ENCODE data around the gene EIF3J.
"Not testable (repeated sequence)": the region's sequence is repeated elsewhere in the genome, so short reads cannot be mapped to it uniquely, and the experiment has no call there.

Gene EIF3J

DNA sequence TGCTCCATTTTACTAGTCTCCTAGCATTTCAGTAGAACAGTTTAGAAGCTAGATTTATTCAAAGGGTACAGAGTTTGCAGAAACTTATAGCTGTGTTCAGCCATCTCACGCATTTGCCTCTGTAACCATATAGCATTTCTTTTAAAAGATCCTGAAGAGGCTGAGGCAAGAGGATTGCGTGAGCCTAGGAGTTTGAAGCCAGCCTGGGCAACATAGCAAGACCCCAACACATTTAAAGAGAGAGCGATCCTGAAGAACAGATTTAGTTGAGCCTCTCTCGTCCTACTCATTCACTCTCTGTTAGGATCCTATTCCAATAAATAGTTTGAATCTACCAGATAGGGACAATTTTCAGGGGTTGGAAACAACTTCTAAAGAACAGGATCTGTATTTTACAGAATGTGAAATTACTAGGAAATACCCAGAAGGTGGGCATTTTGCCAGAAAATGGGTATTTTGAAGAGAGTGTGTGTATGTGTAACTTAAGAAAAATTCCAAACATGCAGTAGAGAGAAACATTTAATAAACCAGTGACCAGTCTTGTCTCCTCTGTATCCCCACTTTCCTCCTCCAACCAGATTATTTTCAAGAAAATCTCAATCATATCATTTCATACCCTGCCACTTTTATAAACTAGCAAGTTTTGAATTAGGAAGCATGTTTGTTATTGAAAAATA is 4.5 kb downstream of the EIF3J start:
- no peak for DNase-seq (ENCODE audit: low read depth in 2 of 2, low spot score in 1 of 2)

DNA sequence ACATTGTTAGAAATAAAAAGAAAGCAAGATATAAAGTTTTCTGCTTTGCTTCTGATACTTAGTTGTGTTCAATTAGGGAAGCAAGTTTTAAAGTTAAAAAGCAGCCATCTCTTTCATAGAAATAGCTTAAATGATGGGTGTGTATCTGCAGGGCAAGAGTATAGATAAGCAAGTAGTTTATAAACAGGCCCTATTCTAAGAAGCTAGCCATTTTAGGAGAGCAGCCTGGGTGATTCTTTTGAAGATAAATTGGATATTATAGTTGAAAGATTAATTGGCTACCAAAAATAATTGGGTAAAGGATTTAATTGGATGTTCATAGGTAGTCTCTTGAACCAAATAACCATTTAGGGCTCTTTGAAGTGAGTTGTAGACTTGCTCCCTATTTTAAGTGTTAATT is 5.6 kb downstream of the EIF3J start:
- DNase-seq (ENCODE audit: low read depth in 2 of 2, low spot score in 1 of 2): no peak

GRCh38 chr15:44544745-44545144 is 7.8 kb downstream of the EIF3J start:
- DNase-seq (ENCODE audit: low read depth in 2 of 2, low spot score in 1 of 2): not testable (repeated sequence)

DNA sequence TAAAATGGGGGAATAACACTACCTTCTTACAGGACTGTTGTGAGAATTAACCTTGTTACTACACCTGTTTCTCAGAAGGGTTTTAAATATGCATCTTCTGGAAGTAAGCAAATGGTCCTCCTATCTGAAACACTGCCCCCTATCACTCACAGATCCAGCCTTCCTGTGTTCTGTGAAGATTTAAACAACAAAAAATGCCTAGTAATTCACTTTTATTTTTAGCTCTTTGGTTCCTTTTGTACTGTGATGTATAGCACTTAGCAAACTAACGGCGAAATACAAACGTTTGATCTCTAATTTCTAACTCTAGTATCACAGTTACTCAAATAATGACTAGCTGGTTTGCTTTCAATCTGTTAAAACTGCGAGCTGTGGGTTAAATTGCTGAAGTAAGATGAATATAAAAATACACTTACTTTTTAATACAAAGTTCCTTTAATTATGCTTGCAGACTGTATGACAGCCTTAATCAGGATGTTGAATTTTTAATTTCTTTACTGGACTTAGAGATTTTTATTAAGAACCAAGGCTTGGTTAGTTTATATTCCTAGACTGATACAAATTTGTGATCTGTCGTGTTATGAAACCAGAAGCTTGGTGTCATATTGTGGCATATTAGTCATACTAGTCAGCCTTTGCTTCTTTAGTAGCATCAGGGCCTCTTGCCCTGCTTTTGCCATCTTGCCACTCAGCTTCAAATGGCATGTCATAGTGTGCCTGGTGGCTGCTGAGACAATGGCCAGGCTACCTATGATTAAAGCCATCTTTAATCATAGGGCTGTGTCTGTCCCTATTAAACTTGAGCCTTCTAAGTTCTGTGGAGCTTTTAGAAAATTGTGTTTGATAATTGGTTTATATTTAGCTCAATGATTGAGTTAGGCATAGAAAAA is 9.2 kb downstream of the EIF3J start:
- no peak for DNase-seq (ENCODE audit: low read depth in 2 of 2, low spot score in 1 of 2)

DNA sequence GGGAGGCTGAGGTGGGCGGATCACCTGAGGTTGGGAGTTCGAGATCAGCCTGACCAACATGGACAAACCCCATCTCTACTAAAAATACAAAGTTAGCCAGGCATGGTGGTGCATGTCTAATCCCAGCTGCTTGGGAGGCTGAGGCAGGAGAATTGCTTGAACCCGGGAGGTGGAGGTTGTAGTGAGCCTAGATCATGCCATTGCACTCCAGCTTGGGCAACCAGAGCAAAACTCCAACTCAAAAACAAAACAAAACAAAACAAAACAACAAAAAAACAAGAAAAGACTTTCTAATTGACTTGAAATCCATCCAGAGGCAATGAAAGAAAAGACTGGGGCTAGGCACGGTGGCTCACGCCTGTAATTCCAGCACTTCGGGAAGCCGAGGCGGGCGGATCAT is 12.2 kb downstream of the EIF3J start:
- not testable (repeated sequence) for DNase-seq (ENCODE audit: low read depth in 2 of 2, low spot score in 1 of 2)

DNA sequence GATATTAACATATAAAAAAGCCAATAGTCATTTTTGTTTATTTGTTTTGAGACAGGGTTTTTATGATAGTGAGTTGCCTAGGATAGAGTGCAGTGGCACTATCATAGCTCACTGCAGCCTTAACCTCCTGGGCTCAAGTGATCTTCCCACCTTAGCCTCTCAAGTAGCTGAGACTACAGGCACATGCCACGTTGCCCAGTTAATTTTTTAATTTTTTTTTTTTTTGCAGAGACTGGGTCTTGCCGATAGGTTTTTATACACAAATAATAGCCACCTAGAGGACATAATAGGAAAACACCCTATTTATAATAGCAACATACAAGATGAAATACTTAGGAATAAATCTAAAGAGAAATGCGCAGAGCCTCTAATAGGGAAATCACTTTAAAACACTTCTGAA is 13.3 kb downstream of the EIF3J start:
- no peak for DNase-seq (ENCODE audit: low read depth in 2 of 2, low spot score in 1 of 2)

- DNase-seq (ENCODE audit: low read depth in 2 of 2, low spot score in 1 of 2): no peak
Observed at GRCh38 chr15:44550734-44551133, 13.8 kb downstream of the EIF3J start.

DNA sequence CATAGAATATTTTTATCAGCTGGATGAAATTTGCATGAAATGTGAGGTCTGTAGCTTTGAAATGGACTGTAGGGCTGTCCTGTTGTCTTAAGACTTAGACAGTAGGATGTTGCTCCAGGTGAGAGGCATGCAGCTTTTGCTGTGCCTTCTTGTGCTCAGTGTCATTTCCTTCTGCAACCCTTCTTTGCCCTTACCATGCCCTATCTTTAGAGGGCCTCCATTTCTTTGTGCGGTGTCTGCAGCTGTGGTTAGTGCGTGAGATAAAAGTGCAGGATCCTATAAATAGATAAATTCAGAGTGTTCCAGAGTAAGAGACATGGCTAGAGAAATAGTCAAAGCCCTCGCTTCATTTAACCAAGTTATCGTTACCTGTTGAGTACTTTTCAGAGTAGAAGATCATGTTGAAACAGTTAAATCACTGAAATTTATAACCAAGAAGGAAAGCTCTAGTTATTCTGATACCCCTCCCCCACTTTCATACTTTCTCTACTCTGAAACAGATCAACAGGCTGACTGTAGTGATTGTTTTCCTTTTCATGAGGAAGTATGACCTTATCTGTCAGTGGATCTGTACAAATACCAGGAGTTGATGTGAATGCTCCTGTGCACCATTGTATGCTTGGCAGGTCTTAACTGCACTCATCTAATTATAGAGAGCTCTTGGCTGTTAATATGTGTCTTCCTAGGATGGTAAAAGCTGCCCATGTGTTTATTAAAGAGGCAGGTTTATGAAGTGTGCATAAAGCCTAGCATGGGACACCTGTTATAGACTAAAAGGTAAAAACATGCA is 18.2 kb downstream of the EIF3J start:
- no peak for DNase-seq (ENCODE audit: low read depth in 2 of 2, low spot score in 1 of 2)

- DNase-seq (ENCODE audit: low read depth in 2 of 2, low spot score in 1 of 2): not testable (repeated sequence)
Observed at GRCh38 chr15:44560926-44561325, 24.0 kb downstream of the EIF3J start.

GRCh38 chr15:44565387-44566154 is 28.6 kb downstream of the EIF3J start:
- DNase-seq (ENCODE audit: low read depth in 2 of 2, low spot score in 1 of 2): no peak

DNA sequence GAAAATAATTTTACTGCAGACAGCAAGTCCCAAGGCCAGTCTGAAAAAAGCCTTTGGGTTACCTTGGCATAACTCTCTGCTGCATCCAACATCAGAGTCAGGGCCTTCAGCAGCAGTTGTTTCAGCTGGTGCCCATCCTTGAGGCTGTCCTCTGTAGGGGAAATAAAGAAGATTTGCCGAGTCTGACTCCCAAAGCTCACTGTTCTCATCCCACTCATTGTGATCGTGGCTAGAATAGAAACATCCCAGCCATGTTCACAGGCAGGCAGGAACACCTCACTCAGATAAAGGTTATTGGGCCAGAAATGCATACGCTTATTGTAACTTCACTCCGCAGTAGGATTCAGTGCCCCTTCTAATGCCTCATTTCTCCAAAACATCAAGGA is 29.2 kb downstream of the EIF3J start:
- DNase-seq (ENCODE audit: low read depth in 2 of 2, low spot score in 1 of 2): no peak

- no peak for DNase-seq (ENCODE audit: low read depth in 2 of 2, low spot score in 1 of 2)
Observed at GRCh38 chr15:44568338-44568737, 31.4 kb downstream of the EIF3J start.

GRCh38 chr15:44569316-44569715 is 32.4 kb downstream of the EIF3J start:
- no peak for DNase-seq (ENCODE audit: low read depth in 2 of 2, low spot score in 1 of 2)

DNA sequence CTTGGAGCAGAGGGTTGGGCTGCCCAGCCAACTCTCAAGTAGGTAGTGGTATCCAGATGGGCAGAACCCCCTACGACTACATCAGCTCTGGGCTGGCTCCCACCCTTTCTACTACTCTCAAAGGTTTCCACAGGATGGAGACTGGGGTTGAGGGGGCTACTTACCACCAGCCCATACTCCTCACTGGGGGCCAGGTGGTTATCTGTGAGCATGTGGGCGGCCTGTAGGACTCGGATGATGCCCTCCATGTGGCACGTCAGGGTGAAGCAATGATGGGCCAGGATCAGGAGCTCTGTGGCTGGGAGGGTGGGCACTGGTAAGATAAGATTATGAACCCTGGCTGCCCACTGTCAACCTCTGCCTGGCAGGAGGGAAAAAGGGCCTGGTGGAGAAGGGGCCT is 33.4 kb downstream of the EIF3J start:
- no peak for DNase-seq (ENCODE audit: low read depth in 2 of 2, low spot score in 1 of 2)

GRCh38 chr15:44573386-44573785 is 36.4 kb downstream of the EIF3J start:
- DNase-seq (ENCODE audit: low read depth in 2 of 2, low spot score in 1 of 2): no peak

- no peak for DNase-seq (ENCODE audit: low read depth in 2 of 2, low spot score in 1 of 2)
Observed at GRCh38 chr15:44574734-44575133, 37.8 kb downstream of the EIF3J start.

DNA sequence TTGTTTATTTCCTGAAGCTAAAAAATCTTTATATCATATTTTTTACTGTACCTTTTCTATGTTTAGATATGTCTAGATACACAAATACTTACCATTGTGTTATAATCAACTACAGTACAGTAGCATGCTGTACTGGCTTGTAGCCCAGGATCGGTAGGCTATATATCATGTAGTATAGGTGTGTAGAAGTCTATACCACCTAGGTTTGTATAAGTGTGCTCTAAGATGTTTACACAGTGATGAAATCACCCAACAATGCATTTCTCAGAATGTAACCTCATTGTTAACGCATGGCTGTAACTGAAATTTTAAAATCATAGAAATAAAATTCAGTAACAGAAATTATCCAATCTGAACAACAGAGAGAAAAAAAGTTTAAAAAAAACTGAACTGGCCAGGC is 43.2 kb downstream of the EIF3J start:
- no peak for DNase-seq (ENCODE audit: low read depth in 2 of 2, low spot score in 1 of 2)

GRCh38 chr15:44584162-44584749 is 47.3 kb downstream of the EIF3J start:
- DNase-seq (ENCODE audit: low read depth in 2 of 2, low spot score in 1 of 2): peak in 1 of 2 donors; percentile 29

DNA sequence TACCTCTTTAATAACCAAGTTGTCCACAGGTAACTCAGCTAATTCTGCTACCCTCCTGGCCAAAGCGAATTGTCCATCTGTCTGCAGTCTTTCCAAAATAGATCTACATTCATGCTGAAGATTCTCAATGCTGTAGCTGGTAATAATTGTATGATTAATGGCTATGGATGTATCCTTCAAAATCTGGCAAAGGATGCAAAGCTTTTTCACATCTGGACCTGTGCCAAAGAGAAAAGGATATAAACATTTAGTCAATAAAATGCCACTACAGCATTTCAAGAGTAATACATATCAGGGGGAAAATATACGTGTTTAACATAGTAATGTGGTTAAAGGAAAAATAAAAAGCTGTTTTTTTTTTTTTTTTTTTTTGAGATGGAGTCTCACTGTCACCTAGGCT is 48.7 kb downstream of the EIF3J start:
- DNase-seq (ENCODE audit: low read depth in 2 of 2, low spot score in 1 of 2): no peak

DNA sequence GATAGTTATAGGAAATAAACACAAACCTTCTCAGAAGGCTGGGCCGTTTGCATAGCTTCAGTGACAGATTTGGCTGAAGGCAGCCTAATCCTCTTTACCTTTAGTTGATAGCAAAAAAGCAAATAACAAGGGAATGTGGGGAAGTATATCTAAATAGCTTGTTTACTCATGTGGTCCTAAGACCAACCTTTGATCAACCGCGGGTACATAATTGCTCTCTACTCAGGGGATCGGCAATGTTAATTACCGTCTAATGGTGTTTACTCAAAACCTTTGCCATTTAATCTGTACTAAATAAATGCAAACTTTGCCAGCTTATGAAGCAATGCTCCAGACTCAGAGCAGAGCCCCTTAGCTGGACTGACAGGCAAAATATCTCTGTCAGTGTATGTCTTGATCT is 51.6 kb downstream of the EIF3J start:
- no peak for DNase-seq (ENCODE audit: low read depth in 2 of 2, low spot score in 1 of 2)

DNA sequence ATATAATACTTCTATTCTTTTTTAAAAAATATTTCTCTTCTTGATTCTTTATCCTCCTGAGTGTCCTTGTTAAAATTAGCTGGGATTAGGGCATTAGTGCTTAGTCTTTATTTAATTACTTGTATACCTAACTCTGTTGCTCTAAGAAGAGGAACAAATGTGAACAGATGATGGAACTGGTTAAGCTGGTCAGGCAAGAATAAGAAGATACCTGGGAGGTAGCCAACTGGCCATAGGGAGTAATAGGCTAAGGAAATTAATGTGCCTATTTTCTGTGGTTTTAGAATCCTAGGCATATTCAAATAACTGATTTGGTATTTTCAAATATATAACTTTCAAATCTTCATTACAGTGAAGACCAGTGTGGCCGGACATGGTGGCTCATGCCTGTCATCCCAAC is 54.4 kb downstream of the EIF3J start:
- DNase-seq (ENCODE audit: low read depth in 2 of 2, low spot score in 1 of 2): no peak
